Measurements from ENCODE around the gene MPP4. TPM values are rescaled to one million over a fixed set of nuclear protein-coding genes. Genes with fewer than 3 reads are reported as not detected.

Gene MPP4
- total RNA-seq (2021; ENCODE audit: unreplicated experiment) (not detected), Bru-seq, nascent RNA (percentile 38 among the genes with signal in this experiment), BruChase-seq, experiment 1, labeled RNA remaining after a 2-hour chase (percentile 39 among the genes with signal in this experiment), BruChase-seq, experiment 2, labeled RNA remaining after a 6-hour chase (percentile 32 among the genes with signal in this experiment)
- polyA plus RNA-seq (2012; ENCODE audit: insufficient read length), result not detected
- long read RNA-seq, result 0 reads

GRCh38 chr2:201698588-201699226 lies at the start of gene MPP4:
MPP4 (minus strand) TSS chr2:201698644; CDS start chr2:201693954, 4,690 bp downstream.
- H3K27me3 ChIP-seq (ENCODE audit: control insufficient read depth, insufficient read depth, low read length), result no peaks in the 10 kb centered on the region
- DNase-seq (ENCODE audit: low read depth, low spot score) (no peak), ATAC-seq (no peak)
- BruUV-seq (replicated peaks), result no TSS peak
- intact Hi-C loops (cut with micrococcal nuclease; ENCODE audit: unreplicated experiment) (no loop called here), in situ Hi-C loops (cut with HindIII; ENCODE audit: low pct_unique_long_range_greater_than_20kb, low sequenced_read_pairs) (no loop called here)
- no peak for TF ChIP-seq CTCF (IDR thresholded peaks at IDR 0.05)
- no peak for TF ChIP-seq SIN3A (IDR thresholded peaks at IDR 0.05; ENCODE audit: borderline replicate concordance, insufficient read depth, low read depth, low read length)
- TF ChIP-seq POLR2AphosphoS5 (IDR thresholded peaks at IDR 0.05; ENCODE audit: low read depth, low read length), result no peak
- no peak for TF ChIP-seq REST (IDR thresholded peaks at IDR 0.05; ENCODE audit: insufficient read depth in 1 of 2, low read depth in 2 of 2, low read length in 1 of 2)
- TF ChIP-seq TCF7L2 (IDR thresholded peaks at IDR 0.05; ENCODE audit: low read depth, low read length), result no peak
- CTCF ChIA-PET, result no interaction called here
- H3K36me3 ChIP-seq (ENCODE audit: control insufficient read depth, insufficient read depth, low read length), result peaks cover 14% of the 10 kb centered on the region
- H3K4me1 ChIP-seq (ENCODE audit: control insufficient read depth, insufficient read depth, low read length), result peaks cover 4% of the 10 kb centered on the region; the same call in 1 of the 2 replicates
- no peaks in the 10 kb centered on the region for H3K9me3 ChIP-seq (ENCODE audit: control insufficient read depth, insufficient read depth, low read depth, low read length)
- POLR2A ChIA-PET, result interaction anchor here (0.6 kb wide), 1 partner anchor 231 kb away, joined by 8 read pairs; no protein-coding TSS in a partner anchor
- no peak within 1 kb of the TSS for H3K27ac ChIP-seq (ENCODE audit: low read length)
- H3K4me3 ChIP-seq (ENCODE audit: low read depth in 2 of 2, low read length in 2 of 2), result no peak within 1 kb of the TSS

GRCh38 chr2:201746551-201746950 lies 48.1 kb upstream of the MPP4 start:
- Histone ChIP-seq H3K4me3 (ENCODE audit: low read depth in 2 of 2, low read length in 2 of 2) (no peak overlapping the region), H3K36me3 (ENCODE audit: control insufficient read depth, insufficient read depth, low read length) (peaks cover 34% of the 10 kb centered on the region), H3K27me3 (ENCODE audit: control insufficient read depth, insufficient read depth, low read length) (no peaks in the 10 kb centered on the region), H3K27ac (ENCODE audit: low read length) (no peak overlapping the region), H3K4me1 (ENCODE audit: control insufficient read depth, insufficient read depth, low read length) (no peaks in the 10 kb centered on the region), H3K9me3 (ENCODE audit: control insufficient read depth, insufficient read depth, low read depth, low read length) (no peaks in the 10 kb centered on the region)
- DNase-seq (ENCODE audit: low read depth, low spot score), result no peak
- TF ChIP-seq TCF7L2 (IDR thresholded peaks at IDR 0.05; ENCODE audit: low read depth, low read length) (no peak), REST (IDR thresholded peaks at IDR 0.05; ENCODE audit: insufficient read depth in 1 of 2, low read depth in 2 of 2, low read length in 1 of 2) (no peak), POLR2AphosphoS5 (IDR thresholded peaks at IDR 0.05; ENCODE audit: low read depth, low read length) (no peak), SIN3A (IDR thresholded peaks at IDR 0.05; ENCODE audit: borderline replicate concordance, insufficient read depth, low read depth, low read length) (no peak), CTCF (IDR thresholded peaks at IDR 0.05) (no peak)
- ChIA-PET CTCF (no interaction called here), POLR2A (no interaction called here)
- no TSS peak for BruUV-seq (replicated peaks)
- intact Hi-C loops (cut with micrococcal nuclease; ENCODE audit: unreplicated experiment) (no loop called here), in situ Hi-C loops (cut with HindIII; ENCODE audit: low pct_unique_long_range_greater_than_20kb, low sequenced_read_pairs) (no loop called here)
- no peak for ATAC-seq
